ENCODE data around the gene SPATA12. TPM values are rescaled to one million over a fixed set of nuclear protein-coding genes. Genes with fewer than 3 reads are reported as not detected.

Gene SPATA12
- total RNA-seq, 1 donor: not detected

- Histone ChIP-seq H3K4me3 (ENCODE audit: low read length) (no peak overlapping the region), H3K9me3 (ENCODE audit: low read depth, low read length) (no peaks in the 10 kb centered on the region), H3K4me1 (ENCODE audit: insufficient read depth, low read length) (no peaks in the 10 kb centered on the region), H3K27me3 (ENCODE audit: insufficient read depth, low read length) (no peaks in the 10 kb centered on the region)
Measured at GRCh38 chr3:57038466-57039164, 21.8 kb upstream of the SPATA12 start.

- Histone ChIP-seq H3K27me3 (ENCODE audit: insufficient read depth, low read length) (no peaks in the 10 kb centered on the region), H3K4me1 (ENCODE audit: insufficient read depth, low read length) (no peaks in the 10 kb centered on the region), H3K9me3 (ENCODE audit: low read depth, low read length) (no peaks in the 10 kb centered on the region)
Measured at GRCh38 chr3:57041674-57042073, 18.8 kb upstream of the SPATA12 start.

GRCh38 chr3:57043518-57043917, 16.9 kb upstream of the SPATA12 start:
- no peak overlapping the region for H3K4me3 ChIP-seq (ENCODE audit: low read length)
- no peaks in the 10 kb centered on the region for H3K27me3 ChIP-seq (ENCODE audit: insufficient read depth, low read length)
- no peaks in the 10 kb centered on the region for H3K9me3 ChIP-seq (ENCODE audit: low read depth, low read length)
- no peaks in the 10 kb centered on the region for H3K4me1 ChIP-seq (ENCODE audit: insufficient read depth, low read length)

More at GRCh38 chr3:57041674-57042073, 18.8 kb upstream of the SPATA12 start:
- H3K4me3 ChIP-seq (ENCODE audit: low read length): no peak overlapping the region

GRCh38 chr3:57046101-57046765, 14.2 kb upstream of the SPATA12 start:
- no peaks in the 10 kb centered on the region for H3K4me1 ChIP-seq (ENCODE audit: insufficient read depth, low read length)
- no peaks in the 10 kb centered on the region for H3K9me3 ChIP-seq (ENCODE audit: low read depth, low read length)

GRCh38 chr3:57048052-57048671, 12.3 kb upstream of the SPATA12 start:
- no peak overlapping the region for H3K4me3 ChIP-seq (ENCODE audit: low read length)
- H3K27me3 ChIP-seq (ENCODE audit: insufficient read depth, low read length): no peaks in the 10 kb centered on the region
- no peaks in the 10 kb centered on the region for H3K4me1 ChIP-seq (ENCODE audit: insufficient read depth, low read length)
- H3K9me3 ChIP-seq (ENCODE audit: low read depth, low read length): no peaks in the 10 kb centered on the region

More at GRCh38 chr3:57046101-57046765, 14.2 kb upstream of the SPATA12 start:
- no peak overlapping the region for H3K4me3 ChIP-seq (ENCODE audit: low read length)
- H3K27me3 ChIP-seq (ENCODE audit: insufficient read depth, low read length): no peaks in the 10 kb centered on the region

- Histone ChIP-seq H3K27me3 (ENCODE audit: insufficient read depth, low read length) (no peaks in the 10 kb centered on the region), H3K9me3 (ENCODE audit: low read depth, low read length) (no peaks in the 10 kb centered on the region), H3K4me1 (ENCODE audit: insufficient read depth, low read length) (no peaks in the 10 kb centered on the region), H3K4me3 (ENCODE audit: low read length) (no peak overlapping the region)
Measured at GRCh38 chr3:57048728-57049127, 11.7 kb upstream of the SPATA12 start.

- no peaks in the 10 kb centered on the region for H3K9me3 ChIP-seq (ENCODE audit: low read depth, low read length)
- H3K4me1 ChIP-seq (ENCODE audit: insufficient read depth, low read length): no peaks in the 10 kb centered on the region
- no peaks in the 10 kb centered on the region for H3K27me3 ChIP-seq (ENCODE audit: insufficient read depth, low read length)
- no peak overlapping the region for H3K4me3 ChIP-seq (ENCODE audit: low read length)
Measured at GRCh38 chr3:57052662-57053061, 7.8 kb upstream of the SPATA12 start.

- H3K9me3 ChIP-seq (ENCODE audit: low read depth, low read length): no peaks in the 10 kb centered on the region
- H3K4me3 ChIP-seq (ENCODE audit: low read length): no peak overlapping the region
- H3K27me3 ChIP-seq (ENCODE audit: insufficient read depth, low read length): no peaks in the 10 kb centered on the region
- no peaks in the 10 kb centered on the region for H3K4me1 ChIP-seq (ENCODE audit: insufficient read depth, low read length)
Measured at GRCh38 chr3:57053122-57053521, 7.3 kb upstream of the SPATA12 start.

- Histone ChIP-seq H3K27me3 (ENCODE audit: insufficient read depth, low read length) (no peaks in the 10 kb centered on the region), H3K4me3 (ENCODE audit: low read length) (no peak overlapping the region), H3K4me1 (ENCODE audit: insufficient read depth, low read length) (peaks cover 25% of the 10 kb centered on the region), H3K9me3 (ENCODE audit: low read depth, low read length) (no peaks in the 10 kb centered on the region)
Measured at GRCh38 chr3:57057351-57057750, 3.1 kb upstream of the SPATA12 start.

- H3K27me3 ChIP-seq (ENCODE audit: insufficient read depth, low read length): no peaks in the 10 kb centered on the region
- peaks cover 46% of the 10 kb centered on the region for H3K4me1 ChIP-seq (ENCODE audit: insufficient read depth, low read length)
- no peaks in the 10 kb centered on the region for H3K9me3 ChIP-seq (ENCODE audit: low read depth, low read length)
- no peak overlapping the region for H3K4me3 ChIP-seq (ENCODE audit: low read length)
Measured at GRCh38 chr3:57059411-57059810, 1.1 kb upstream of the SPATA12 start.

- Histone ChIP-seq H3K27me3 (ENCODE audit: insufficient read depth, low read length) (no peaks in the 10 kb centered on the region), H3K4me1 (ENCODE audit: insufficient read depth, low read length) (peaks cover 49% of the 10 kb centered on the region), H3K4me3 (ENCODE audit: low read length) (no peak overlapping the region), H3K9me3 (ENCODE audit: low read depth, low read length) (no peaks in the 10 kb centered on the region)
Measured at GRCh38 chr3:57061556-57061955, 1.1 kb downstream of the SPATA12 start.

GRCh38 chr3:57062101-57062631, 1.7 kb downstream of the SPATA12 start:
- no peaks in the 10 kb centered on the region for H3K27me3 ChIP-seq (ENCODE audit: insufficient read depth, low read length)
- no peak overlapping the region for H3K4me3 ChIP-seq (ENCODE audit: low read length)
- H3K9me3 ChIP-seq (ENCODE audit: low read depth, low read length): no peaks in the 10 kb centered on the region
- H3K4me1 ChIP-seq (ENCODE audit: insufficient read depth, low read length): peaks cover 49% of the 10 kb centered on the region

- Histone ChIP-seq H3K27me3 (ENCODE audit: insufficient read depth, low read length) (no peaks in the 10 kb centered on the region), H3K4me1 (ENCODE audit: insufficient read depth, low read length) (peaks cover 56% of the 10 kb centered on the region), H3K4me3 (ENCODE audit: low read length) (no peak overlapping the region), H3K9me3 (ENCODE audit: low read depth, low read length) (no peaks in the 10 kb centered on the region)
Measured at GRCh38 chr3:57063032-57063431, 2.6 kb downstream of the SPATA12 start.

GRCh38 chr3:57064001-57064400, 3.5 kb downstream of the SPATA12 start:
- H3K4me3 ChIP-seq (ENCODE audit: low read length): no peak overlapping the region
- H3K9me3 ChIP-seq (ENCODE audit: low read depth, low read length): no peaks in the 10 kb centered on the region
- H3K4me1 ChIP-seq (ENCODE audit: insufficient read depth, low read length): peaks cover 66% of the 10 kb centered on the region
- no peaks in the 10 kb centered on the region for H3K27me3 ChIP-seq (ENCODE audit: insufficient read depth, low read length)

GRCh38 chr3:57064572-57064971, 4.1 kb downstream of the SPATA12 start:
- Histone ChIP-seq H3K4me1 (ENCODE audit: insufficient read depth, low read length) (peaks cover 63% of the 10 kb centered on the region), H3K27me3 (ENCODE audit: insufficient read depth, low read length) (no peaks in the 10 kb centered on the region), H3K4me3 (ENCODE audit: low read length) (no peak overlapping the region), H3K9me3 (ENCODE audit: low read depth, low read length) (no peaks in the 10 kb centered on the region)

Measured in mononuclear cell (primary cell).